ENCODE data around the gene SMC1A. TPM values are rescaled to one million over a fixed set of nuclear protein-coding genes. Genes with fewer than 3 reads are reported as not detected.
A peak's percentile ranks its signal among the peaks of the same experiment; 100 is the strongest.

The SMC1A gene
- total RNA-seq, 4 donors from 2014 or later: 23.0 to 48.9 (median 30.4) TPM

DNA sequence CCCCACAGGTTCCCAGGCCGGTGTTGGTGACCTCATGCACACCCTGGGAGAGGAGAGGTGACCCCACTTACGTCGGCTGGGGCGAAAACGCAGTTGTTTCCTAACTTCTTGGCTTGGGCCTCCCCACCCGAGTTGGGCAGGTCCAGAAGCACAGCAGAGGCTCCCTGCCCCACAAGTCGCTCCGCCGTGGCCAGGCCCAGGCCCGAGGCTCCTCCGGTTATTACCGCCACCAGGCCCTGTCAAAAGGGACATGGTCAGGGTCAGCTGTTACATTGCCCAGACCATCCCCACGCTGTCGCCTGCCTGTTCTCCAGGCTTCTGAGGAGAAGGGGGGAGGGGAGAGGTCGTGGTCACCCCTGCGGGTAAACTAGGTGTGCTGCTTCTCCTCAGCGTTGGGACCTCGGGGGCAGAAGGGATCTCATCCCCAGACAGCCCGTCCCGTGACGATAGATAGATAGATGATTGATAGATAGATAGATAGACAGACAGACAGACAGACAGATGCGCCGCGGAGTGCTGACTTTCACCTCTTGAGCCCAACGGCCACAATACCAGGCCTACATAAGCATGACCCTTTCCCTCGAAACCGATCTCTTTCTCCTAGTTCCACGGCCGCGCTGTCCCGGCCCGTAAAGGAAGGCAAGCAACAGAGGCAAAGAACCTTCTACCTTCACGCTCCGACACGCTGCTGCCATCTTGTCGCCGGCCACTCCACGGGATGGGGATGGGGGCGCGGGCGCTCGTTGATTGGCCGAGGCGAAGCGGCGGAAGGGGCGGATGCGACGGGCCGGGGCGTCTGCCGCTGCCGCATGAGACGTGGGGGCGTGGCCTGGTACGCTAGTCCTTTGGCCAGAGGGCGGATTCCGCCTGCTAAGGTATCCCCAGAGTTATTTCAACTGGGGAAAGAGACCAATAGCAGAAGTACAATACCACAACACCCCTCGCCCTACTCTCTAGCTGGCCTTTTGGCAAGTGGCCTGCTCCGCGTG lies 11.5 kb upstream of the SMC1A start, which contains the start of gene HSD17B10:
HSD17B10 (minus strand) TSS at position 720 of the 989 bp plus-strand sequence; CDS start at position 695, 25 bp downstream.
- intact Hi-C loops (cut with DNase I; ENCODE audit: low total_unique reads): loop anchor here (10.0 kb wide), 1 partner anchor 119 kb away; no protein-coding TSS in a partner anchor
- peak within 1 kb of the TSS; percentile 48 for H3K4me3 ChIP-seq (ENCODE audit: low read depth, poor library complexity, severe bottlenecking)
- 8 to 30% methylated on average over 8 to 49 of the region's 61 CpGs for WGBS, 2 donors
- TF ChIP-seq, protein P1, sequence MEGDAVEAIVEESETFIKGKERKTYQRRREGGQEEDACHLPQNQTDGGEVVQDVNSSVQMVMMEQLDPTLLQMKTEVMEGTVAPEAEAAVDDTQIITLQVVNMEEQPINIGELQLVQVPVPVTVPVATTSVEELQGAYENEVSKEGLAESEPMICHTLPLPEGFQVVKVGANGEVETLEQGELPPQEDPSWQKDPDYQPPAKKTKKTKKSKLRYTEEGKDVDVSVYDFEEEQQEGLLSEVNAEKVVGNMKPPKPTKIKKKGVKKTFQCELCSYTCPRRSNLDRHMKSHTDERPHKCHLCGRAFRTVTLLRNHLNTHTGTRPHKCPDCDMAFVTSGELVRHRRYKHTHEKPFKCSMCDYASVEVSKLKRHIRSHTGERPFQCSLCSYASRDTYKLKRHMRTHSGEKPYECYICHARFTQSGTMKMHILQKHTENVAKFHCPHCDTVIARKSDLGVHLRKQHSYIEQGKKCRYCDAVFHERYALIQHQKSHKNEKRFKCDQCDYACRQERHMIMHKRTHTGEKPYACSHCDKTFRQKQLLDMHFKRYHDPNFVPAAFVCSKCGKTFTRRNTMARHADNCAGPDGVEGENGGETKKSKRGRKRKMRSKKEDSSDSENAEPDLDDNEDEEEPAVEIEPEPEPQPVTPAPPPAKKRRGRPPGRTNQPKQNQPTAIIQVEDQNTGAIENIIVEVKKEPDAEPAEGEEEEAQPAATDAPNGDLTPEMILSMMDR (IDR thresholded peaks at IDR 0.05): no peak
- TF ChIP-seq POLR2A (IDR thresholded peaks at IDR 0.05): no peak
- peak; percentile 81 to 97 for DNase-seq (ENCODE audit: low spot score in 2 of 2)

DNA sequence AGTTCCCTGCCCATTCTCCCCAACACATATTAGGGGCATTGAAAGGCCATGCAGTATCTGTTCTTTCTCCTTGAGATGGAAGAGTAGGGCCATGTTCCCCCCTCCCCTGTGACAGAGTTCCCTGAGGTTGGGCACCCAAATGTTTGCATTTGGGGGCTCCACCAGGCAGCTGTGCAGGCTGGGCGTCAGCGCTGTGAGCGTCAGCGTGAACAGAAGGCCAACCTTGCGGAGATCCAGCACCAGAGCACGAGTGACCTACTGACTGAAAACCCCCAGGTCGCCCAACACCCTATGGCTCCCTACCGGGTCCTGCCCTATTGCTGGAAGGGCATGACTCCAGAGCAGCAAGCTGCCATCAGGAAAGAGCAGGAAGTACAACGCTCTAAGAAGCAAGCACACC lies 7.8 kb upstream of the SMC1A start:
- no peak overlapping the region for H3K4me3 ChIP-seq (ENCODE audit: low read depth, poor library complexity, severe bottlenecking)
- no peak for TF ChIP-seq POLR2A (IDR thresholded peaks at IDR 0.05)
- TF ChIP-seq, protein P1 (IDR thresholded peaks at IDR 0.05): no peak
- WGBS, 2 donors: 87 to 100% methylated on average over 1 to 9 of the region's 9 CpGs
- DNase-seq (ENCODE audit: low spot score in 2 of 2): no peak
- intact Hi-C loops (cut with DNase I; ENCODE audit: low total_unique reads): loop anchor here (10.0 kb wide), 1 partner anchor 115 kb away; no protein-coding TSS in a partner anchor

DNA sequence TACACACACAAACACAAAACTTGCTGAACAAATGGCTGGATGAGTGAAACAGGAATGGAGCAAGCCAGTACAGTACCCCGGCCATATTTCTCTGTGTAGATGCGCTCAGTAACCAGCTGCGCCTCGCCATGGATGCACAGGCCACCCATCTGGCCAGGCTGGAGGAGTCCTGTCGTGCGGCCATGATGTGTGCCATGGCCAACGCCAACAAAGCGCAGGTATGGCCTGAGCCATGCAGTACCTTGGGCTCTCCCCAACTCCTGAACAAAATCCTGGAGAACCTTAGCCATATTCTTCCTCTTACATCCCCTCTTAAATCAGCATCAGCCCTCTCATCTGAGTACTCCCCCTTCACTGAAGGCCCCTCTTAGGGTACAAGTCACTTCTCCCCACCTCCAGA lies 7.3 kb upstream of the SMC1A start:
- intact Hi-C loops (cut with DNase I; ENCODE audit: low total_unique reads): loop anchor here (10.0 kb wide), 1 partner anchor 115 kb away; no protein-coding TSS in a partner anchor
- WGBS, 2 donors: 92 to 95% methylated on average over 3 to 8 of the region's 8 CpGs
- no peak overlapping the region for H3K4me3 ChIP-seq (ENCODE audit: low read depth, poor library complexity, severe bottlenecking)
- no peak for TF ChIP-seq POLR2A (IDR thresholded peaks at IDR 0.05)
- TF ChIP-seq, protein P1 (IDR thresholded peaks at IDR 0.05): no peak
- no peak for DNase-seq (ENCODE audit: low spot score in 2 of 2)

DNA sequence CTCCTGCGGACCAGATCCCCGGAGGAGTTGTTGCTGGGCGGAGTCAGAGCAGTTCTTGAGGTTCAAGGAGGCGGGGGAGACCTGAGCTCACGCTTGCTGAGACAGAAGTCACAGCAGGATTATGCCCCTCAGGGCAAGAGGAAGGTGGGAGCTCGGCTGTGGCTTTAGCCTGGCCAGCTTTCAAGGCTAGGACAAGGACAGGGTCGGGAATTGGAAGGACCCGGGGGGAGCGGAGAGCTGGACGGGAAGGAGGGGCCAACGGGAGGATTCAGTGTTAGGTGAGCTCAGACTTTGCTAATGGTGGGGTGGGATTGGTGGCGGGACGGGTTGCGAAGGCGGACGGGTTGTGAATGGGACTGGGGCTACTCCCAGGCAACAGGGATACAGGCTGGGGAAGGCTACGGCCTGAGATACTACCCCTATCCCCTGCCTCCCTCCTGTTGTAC lies 430 bp upstream of the SMC1A start, which contains the start of gene RIBC1:
RIBC1 (plus strand) TSS at position 13 of the 446 bp plus-strand sequence. CDS start 3,404 bp downstream, outside the sequence.
- TF ChIP-seq POLR2A (IDR thresholded peaks at IDR 0.05): no peak
- TF ChIP-seq, protein P1 (IDR thresholded peaks at IDR 0.05): no peak
- 1 to 3% methylated on average over 13 to 17 of the region's 17 CpGs for WGBS, 2 donors
- peak within 1 kb of the TSS; percentile 43 for H3K4me3 ChIP-seq (ENCODE audit: low read depth, poor library complexity, severe bottlenecking)
- no peak for DNase-seq (ENCODE audit: low spot score in 2 of 2)
- intact Hi-C loops (cut with DNase I; ENCODE audit: low total_unique reads): no loop called here

DNA sequence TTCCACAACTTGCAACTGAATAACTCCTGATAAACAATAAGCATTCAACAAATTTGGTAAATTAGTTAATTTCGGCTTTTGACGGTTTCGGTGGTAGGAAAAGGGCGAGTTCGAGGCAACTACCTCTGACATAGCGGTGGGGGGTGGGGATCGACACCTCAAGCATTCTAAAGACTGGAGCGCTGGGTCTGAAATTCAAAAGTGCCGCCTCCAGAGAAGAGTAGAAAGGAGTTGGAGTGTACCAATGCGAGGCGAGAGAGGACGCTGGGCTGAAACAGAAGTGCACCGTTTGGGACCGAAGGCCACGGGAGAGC lies 725 bp downstream of the SMC1A start:
- peak overlapping the region; percentile 43 for H3K4me3 ChIP-seq (ENCODE audit: low read depth, poor library complexity, severe bottlenecking)
- no peak for DNase-seq (ENCODE audit: low spot score in 2 of 2)
- TF ChIP-seq, protein P1 (IDR thresholded peaks at IDR 0.05): no peak
- TF ChIP-seq POLR2A (IDR thresholded peaks at IDR 0.05): no peak
- intact Hi-C loops (cut with DNase I; ENCODE audit: low total_unique reads): no loop called here
- 1 to 3% methylated on average over 15 of the region's 15 CpGs for WGBS, 2 donors

All from lower leg skin (tissue), 4 donors.